Endothelial cell of umbilical vein (primary cell): ENCODE measurements around the gene RBM20. TPM values are rescaled to one million over a fixed set of nuclear protein-coding genes. Genes with fewer than 3 reads are reported as not detected.

Experiments used
- BruUV-seq: library from RNA; stranded (reverse); fragments of 400-500 nt; replicated peaks from 2 replicates; lab custom pipeline; 2021; lab: Mats Ljungman, UMichigan
- CTCF ChIA-PET: fragments of 300-600, 350-600 bp; sonication (Branson Sonifier 250); formaldehyde crosslinking; loops from one replicate; lab custom pipeline; 2021; ENCODE audit warnings: antibody characterized with exemption, inconsistent platforms; lab: Charles Lee
- POLR2A ChIA-PET: fragments of 300-600, 350-600 bp; sonication (Branson Sonifier 250); formaldehyde crosslinking; loops from one replicate; lab custom pipeline; 2021; ENCODE audit warnings: antibody characterized with exemption, inconsistent platforms; lab: Charles Lee
- DNase-seq: peaks from one replicate; pipeline ENCODE4 v3.0.0-alpha.2; 2011; ENCODE audit warnings: low read depth, low spot score
- FAIRE-seq: peaks from 2 replicates; lab custom pipeline; 2011; peaks lifted over from hg19 to GRCh38; lab: Jason Lieb, UNC
- H2AFZ ChIP-seq: 2 replicates; pipeline ENCODE4 v1.6.0; 2012; ENCODE audit warnings: low read depth, low read length, control low read depth, inconsistent platforms
- H3K27ac ChIP-seq: 2 replicates; pipeline ENCODE4 v1.5.1; 2011; ENCODE audit warnings: low read depth, mild to moderate bottlenecking, control low read depth, low read length, moderate library complexity; ENCODE audit not compliant: insufficient read depth
- H3K27me3 ChIP-seq, 2 experiments: 2 replicates each; pipeline versions ENCODE4 v1.6.0 to v1.6.1; 2011; ENCODE audit warnings: low read length in 2 of 2, mixed read lengths in 1 of 2; ENCODE audit not compliant: control insufficient read depth in 2 of 2, insufficient read depth in 2 of 2
- H3K36me3 ChIP-seq, 2 experiments: 2 replicates in 1 of 2; 3 replicates in 1 of 2; pipeline ENCODE4 v1.5.1; 2011; ENCODE audit warnings: low read length in 2 of 2, mild to moderate bottlenecking in 1 of 2, moderate library complexity in 1 of 2; ENCODE audit not compliant: control insufficient read depth in 2 of 2, insufficient read depth in 2 of 2; ENCODE audit errors: extremely low read depth in 1 of 2
- H3K4me1 ChIP-seq: 3 replicates; pipeline ENCODE4 v1.5.1; 2011; ENCODE audit warnings: mild to moderate bottlenecking, low read length; ENCODE audit not compliant: control insufficient read depth, insufficient read depth; ENCODE audit errors: extremely low read depth
- H3K4me2 ChIP-seq: 2 replicates; pipeline ENCODE4 v1.6.1; 2011; ENCODE audit warnings: low read length, control low read depth, mixed read lengths; ENCODE audit not compliant: insufficient read depth
- H3K4me3 ChIP-seq, 3 experiments: fragments of 200-600 bp in 1 of 3; sonication (generic), shearing (Covaris generic) in 1 of 3; replicated peaks in 1 of 3; 2 replicates each; pipeline ENCODE4 v1.5.1; 2011 to 2016; ENCODE audit warnings: control low read depth in 3 of 3, low read length in 3 of 3, mild to moderate bottlenecking in 2 of 3, inconsistent platforms in 1 of 3, low read depth in 1 of 3, moderate library complexity in 1 of 3; ENCODE audit not compliant: insufficient read depth in 1 of 3
- H3K79me2 ChIP-seq: 2 replicates; pipeline ENCODE4 v1.6.0; 2012; ENCODE audit warnings: low read length, inconsistent platforms; ENCODE audit not compliant: control insufficient read depth, insufficient read depth
- H3K9ac ChIP-seq: replicated peaks from 2 replicates; pipeline ENCODE3; 2011; ENCODE audit warnings: low read length, control low read depth; ENCODE audit not compliant: insufficient read depth; ENCODE audit errors: extremely low read depth
- H3K9me1 ChIP-seq: replicated peaks from 3 replicates; pipeline ENCODE4 v1.6.0; 2011; ENCODE audit warnings: mild to moderate bottlenecking, low read length; ENCODE audit not compliant: control insufficient read depth, insufficient read depth; ENCODE audit errors: extremely low read depth
- H3K9me3 ChIP-seq: replicated peaks from 2 replicates; pipeline ENCODE4 v1.5.1; 2012; ENCODE audit warnings: low read length, inconsistent platforms; ENCODE audit not compliant: control insufficient read depth, insufficient read depth
- H4K20me1 ChIP-seq: replicated peaks from 2 replicates; pipeline ENCODE3; 2011; ENCODE audit warnings: mild to moderate bottlenecking, low read length; ENCODE audit not compliant: control insufficient read depth, insufficient read depth; ENCODE audit errors: extremely low read depth
- EZH2 ChIP-seq: IDR thresholded peaks from 2 replicates; pipeline ENCODE4 v1.6.1; 2012; ENCODE audit warnings: borderline replicate concordance, low read depth, mild to moderate bottlenecking, moderate library complexity, low read length, inconsistent platforms; ENCODE audit not compliant: severe bottlenecking
- FOS ChIP-seq: IDR thresholded peaks from 2 replicates; pipeline ENCODE4 v1.6.1; 2011; ENCODE audit warnings: mild to moderate bottlenecking, low read length, moderate library complexity, borderline replicate concordance; ENCODE audit not compliant: insufficient read depth
- GATA2 ChIP-seq: IDR thresholded peaks from 2 replicates; pipeline ENCODE4 v1.7.0; 2011; ENCODE audit warnings: low read depth, mild to moderate bottlenecking, moderate library complexity, mixed read lengths, low read length; ENCODE audit not compliant: insufficient read length, insufficient read depth
- JUN ChIP-seq: IDR thresholded peaks from 2 replicates; pipeline ENCODE4 v1.6.1; 2011; ENCODE audit warnings: borderline replicate concordance, low read depth; ENCODE audit not compliant: insufficient read length, insufficient read depth
- MAX ChIP-seq: IDR thresholded peaks from 2 replicates; pipeline ENCODE4 v1.6.1; 2011; ENCODE audit not compliant: insufficient read depth, insufficient read length
- MYC ChIP-seq: IDR thresholded peaks from one replicate; pipeline ENCODE4 v1.6.1; 2011; ENCODE audit warnings: mild to moderate bottlenecking, low read depth, low read length
- POLR2A ChIP-seq: IDR thresholded peaks from 2 replicates; pipeline ENCODE4 v1.6.1; 2012; ENCODE audit warnings: low read depth, mild to moderate bottlenecking, control low read depth, low read length
- POLR2AphosphoS5 ChIP-seq: IDR thresholded peaks from 2 replicates; pipeline ENCODE4 v1.6.1; 2012; ENCODE audit warnings: low read depth, mild to moderate bottlenecking, control low read depth, low read length, moderate library complexity; ENCODE audit not compliant: insufficient read depth
- dilution Hi-C: fragments of 300-500 bp; cut with MboI; formaldehyde crosslinking; loops from one replicate; pipeline ENCODE4 v1.15.0; 2019; ENCODE audit warnings: low sequenced_read_pairs; ENCODE audit not compliant: extremely low pct_ligation_motif_present
- intact Hi-C: fragments of 100-400 bp; cut with micrococcal nuclease; formaldehyde crosslinking; loops from one replicate; pipeline ENCODE4 v1.10.0; 2022
- polyA plus RNA-seq, 4 experiments: library from polyadenylated mRNA; depleted of rRNA in 3 of 4; stranded (reverse) in 3 of 4; unstranded in 1 of 4; fragments of >200 nt; gene quantifications; 2 replicates each; pipeline versions ENCODE4 v1.2.1 to v1.2.3, GENCODE V29; 2011 to 2012; ENCODE audit warnings: missing spikeins in 1 of 4
- total RNA-seq: library from RNA; stranded (reverse); gene quantifications from 2 replicates; pipeline ENCODE4 v1.2.3, GENCODE V29; 2021
- TF ChIP-seq, protein P1 (sequence below), 2 donors: IDR thresholded peaks; 1 replicate in 1 of 2; 2 replicates in 1 of 2; pipeline ENCODE4 v1.5.1; 2011; ENCODE audit warnings: low read length in 2 of 2, mild to moderate bottlenecking in 2 of 2, moderate library complexity in 2 of 2, control low read depth in 1 of 2, inconsistent platforms in 1 of 2, low read depth in 1 of 2; ENCODE audit not compliant: insufficient read depth in 1 of 2; ENCODE audit errors: extremely low read depth in 1 of 2

RBM20 gene
- total and polyA plus RNA-seq, 2 donors (not counting 3 experiments of a cell fraction or from before 2014, with no cell fraction given): 0.04 TPM; not detected in 1

DNA sequence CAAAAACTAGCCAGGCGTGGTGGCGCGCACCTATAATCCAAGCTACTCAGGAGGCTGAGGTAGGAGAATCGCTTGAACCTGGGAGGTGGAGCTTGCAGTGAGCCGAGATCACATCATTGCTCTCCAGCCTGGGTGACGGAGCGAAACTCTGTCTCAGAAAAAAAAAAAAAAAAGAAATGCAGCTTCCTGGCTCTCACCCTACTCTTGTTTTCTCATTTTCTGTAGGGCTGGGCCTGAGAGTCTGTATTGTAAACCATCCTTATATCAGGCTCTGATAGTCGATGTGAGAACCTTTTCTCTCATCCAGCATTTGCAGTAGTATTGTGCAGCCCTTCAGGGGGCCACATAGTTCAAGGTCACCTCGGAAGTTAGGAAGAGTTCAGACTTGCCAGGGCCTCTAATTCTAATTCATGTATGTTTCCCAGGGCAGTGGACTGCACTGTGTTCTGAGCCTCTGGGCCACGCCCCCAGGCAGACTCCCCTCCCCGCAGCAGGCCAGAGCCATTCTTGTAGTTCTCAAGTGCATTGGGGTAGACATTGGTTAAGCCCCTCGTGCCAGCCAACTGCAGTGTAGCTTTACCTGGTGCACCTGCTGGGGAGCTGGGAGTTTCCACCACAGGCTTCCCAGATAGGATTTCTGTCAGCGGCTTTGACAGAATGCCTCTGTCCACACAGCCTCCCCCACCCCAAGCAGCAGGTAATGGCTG, 189.3 kb downstream of the RBM20 start:
- Histone ChIP-seq H3K4me2 (no peak overlapping the region), H3K9me3 (no peaks in the 10 kb centered on the region), H3K9ac (no peak overlapping the region), H3K4me1 (no peaks in the 10 kb centered on the region), H3K27ac (no peak overlapping the region), H3K4me3 (no peak overlapping the region), H3K36me3 (no peaks in the 10 kb centered on the region), H3K79me2 (no peaks in the 10 kb centered on the region), H2AFZ (no peak overlapping the region), H3K27me3 (peaks cover 0 to under 1% of the 10 kb centered on the region in 2 experiments), H4K20me1 (no peaks in the 10 kb centered on the region), H3K9me1 (no peaks in the 10 kb centered on the region)
- no peak for TF ChIP-seq POLR2AphosphoS5
- no peak for TF ChIP-seq MYC
- no peak for TF ChIP-seq POLR2A
- no peak for TF ChIP-seq FOS
- no peak for TF ChIP-seq MAX
- TF ChIP-seq EZH2: no peak
- TF ChIP-seq, protein P1, sequence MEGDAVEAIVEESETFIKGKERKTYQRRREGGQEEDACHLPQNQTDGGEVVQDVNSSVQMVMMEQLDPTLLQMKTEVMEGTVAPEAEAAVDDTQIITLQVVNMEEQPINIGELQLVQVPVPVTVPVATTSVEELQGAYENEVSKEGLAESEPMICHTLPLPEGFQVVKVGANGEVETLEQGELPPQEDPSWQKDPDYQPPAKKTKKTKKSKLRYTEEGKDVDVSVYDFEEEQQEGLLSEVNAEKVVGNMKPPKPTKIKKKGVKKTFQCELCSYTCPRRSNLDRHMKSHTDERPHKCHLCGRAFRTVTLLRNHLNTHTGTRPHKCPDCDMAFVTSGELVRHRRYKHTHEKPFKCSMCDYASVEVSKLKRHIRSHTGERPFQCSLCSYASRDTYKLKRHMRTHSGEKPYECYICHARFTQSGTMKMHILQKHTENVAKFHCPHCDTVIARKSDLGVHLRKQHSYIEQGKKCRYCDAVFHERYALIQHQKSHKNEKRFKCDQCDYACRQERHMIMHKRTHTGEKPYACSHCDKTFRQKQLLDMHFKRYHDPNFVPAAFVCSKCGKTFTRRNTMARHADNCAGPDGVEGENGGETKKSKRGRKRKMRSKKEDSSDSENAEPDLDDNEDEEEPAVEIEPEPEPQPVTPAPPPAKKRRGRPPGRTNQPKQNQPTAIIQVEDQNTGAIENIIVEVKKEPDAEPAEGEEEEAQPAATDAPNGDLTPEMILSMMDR (IDR thresholded peaks at IDR 0.05; ENCODE audit: extremely low read depth in 1 of 2, insufficient read depth in 1 of 2, low read depth in 1 of 2, low read length in 2 of 2): no peak
- TF ChIP-seq GATA2: no peak
- TF ChIP-seq JUN: no peak
- FAIRE-seq: no peak
- no peak for DNase-seq
- dilution Hi-C loops: no loop called here
- ChIA-PET CTCF (interaction anchor here (1.4 kb wide), 1 partner anchor 61 kb away, joined by 3 read pairs; no protein-coding TSS in a partner anchor), POLR2A (no interaction called here)
- intact Hi-C loops: no loop called here
- BruUV-seq: no TSS peak
